GM18867 (cell line): ENCODE data around the gene TBC1D20.
"Not testable (repeated sequence)": the region's sequence is repeated elsewhere in the genome, so short reads cannot be mapped to it uniquely, and the experiment has no call there.

ENCODE experiments used
- ATAC-seq: cut with Tn5 transposase; IDR thresholded peaks from one replicate; pipeline ENCODE4 v1.9.1; 2021; ENCODE audit warnings: mild to moderate bottlenecking, moderate library complexity; ENCODE audit not compliant: unreplicated experiment

Gene TBC1D20

GRCh38 chr20:402898-403581 is 59.3 kb downstream of the TBC1D20 start:
- no peak for ATAC-seq

- ATAC-seq, result no peak
These were observed 59.8 kb downstream of the TBC1D20 start for GRCh38 chr20:402496-402885.

- ATAC-seq, result no peak
These were observed 60.4 kb downstream of the TBC1D20 start for GRCh38 chr20:401682-402495.

- ATAC-seq, result no peak
These were observed 61.7 kb downstream of the TBC1D20 start for GRCh38 chr20:400454-401275.

- no peak for ATAC-seq
These were observed 62.2 kb downstream of the TBC1D20 start for GRCh38 chr20:400128-400453.

GRCh38 chr20:399182-399707 is 63.1 kb downstream of the TBC1D20 start:
- ATAC-seq, result no peak

GRCh38 chr20:397432-398237 is 64.7 kb downstream of the TBC1D20 start:
- no peak for ATAC-seq

- ATAC-seq, result no peak
These were observed 65.5 kb downstream of the TBC1D20 start for GRCh38 chr20:396619-397431.

- ATAC-seq, result no peak
These were observed 66.1 kb downstream of the TBC1D20 start for GRCh38 chr20:396252-396618.

- ATAC-seq, result not testable (repeated sequence)
These were observed 69.0 kb downstream of the TBC1D20 start for GRCh38 chr20:393296-393695.

GRCh38 chr20:391041-391711 is 71.2 kb downstream of the TBC1D20 start:
- no peak for ATAC-seq

GRCh38 chr20:389220-389619 is 73.1 kb downstream of the TBC1D20 start:
- ATAC-seq, result no peak

- no peak for ATAC-seq
These were observed 74.0 kb downstream of the TBC1D20 start for GRCh38 chr20:388034-388994.

GRCh38 chr20:387520-387919 is 74.8 kb downstream of the TBC1D20 start:
- no peak for ATAC-seq

- ATAC-seq, result not testable (repeated sequence)
These were observed 75.7 kb downstream of the TBC1D20 start for GRCh38 chr20:386634-387033.
